Stimulated activated CD8-positive, alpha-beta memory T cell treated with anti-CD3 and anti-CD28 coated beads, Interleukin-4, amount 100 ng/mL, for 4 hours (primary cell): ENCODE data around the gene FAM184B.

ENCODE experiments used
- DNase-seq, 2 donors: peaks; one replicate each; pipeline ENCODE4 v3.0.0-alpha.2; 2020; ENCODE audit warnings: low read depth in 2 of 2, low spot score in 1 of 2

Gene FAM184B

GRCh38 chr4:17781300-17782287, at the start of gene FAM184B:
FAM184B (minus strand) TSS chr4:17781621; CDS start chr4:17781299, 322 bp downstream.
- DNase-seq: no peak

- no peak for DNase-seq
These were observed 42.6 kb upstream of the FAM184B start for GRCh38 chr4:17823871-17824669.

- no peak for DNase-seq
These were observed 35.6 kb upstream of the FAM184B start for GRCh38 chr4:17817027-17817426.

GRCh38 chr4:17816142-17816541, 34.7 kb upstream of the FAM184B start:
- no peak for DNase-seq

GRCh38 chr4:17814140-17814539, 32.7 kb upstream of the FAM184B start:
- no peak for DNase-seq

- DNase-seq: no peak
These were observed 31.4 kb upstream of the FAM184B start for GRCh38 chr4:17812801-17813200.

GRCh38 chr4:17812125-17812524, 30.7 kb upstream of the FAM184B start:
- DNase-seq: no peak

- no peak for DNase-seq
These were observed 29.7 kb upstream of the FAM184B start for GRCh38 chr4:17811078-17811603.

- DNase-seq: peak; percentile 99
These were observed 29.0 kb upstream of the FAM184B start, which contains the start of the genes DCAF16 and NCAPG for GRCh38 chr4:17810260-17811077. DCAF16 (minus strand) TSS chr4:17810757; CDS start chr4:17804141, 6,616 bp downstream. NCAPG (plus strand) TSS chr4:17810979; CDS start chr4:17811078, 99 bp downstream.

- DNase-seq: no peak
These were observed 28.2 kb upstream of the FAM184B start for GRCh38 chr4:17809667-17810066.

GRCh38 chr4:17807446-17807845, 26.0 kb upstream of the FAM184B start:
- no peak for DNase-seq

- no peak for DNase-seq
These were observed 24.2 kb upstream of the FAM184B start for GRCh38 chr4:17805580-17806155.

- DNase-seq: no peak
These were observed 16.4 kb upstream of the FAM184B start for GRCh38 chr4:17797808-17798207.

- no peak for DNase-seq
These were observed 13.3 kb upstream of the FAM184B start for GRCh38 chr4:17794730-17795129.

GRCh38 chr4:17788956-17789355, 7.5 kb upstream of the FAM184B start:
- no peak for DNase-seq

GRCh38 chr4:17787315-17787714, 5.9 kb upstream of the FAM184B start:
- no peak for DNase-seq

GRCh38 chr4:17786567-17786966, 5.1 kb upstream of the FAM184B start:
- DNase-seq: no peak

- DNase-seq: no peak
These were observed 4.4 kb upstream of the FAM184B start for GRCh38 chr4:17785858-17786257.

GRCh38 chr4:17780501-17781299, 721 bp downstream of the FAM184B start:
- no peak for DNase-seq
